AG04449 (cell line): Measurements from ENCODE around the gene KIF21B.

Source experiments
- CTCF ChIA-PET: fragments of 350-600 bp; formaldehyde crosslinking; extraction: SDS; loops from one replicate; lab custom pipeline; 2021; ENCODE audit warnings: antibody characterized with exemption; lab: Yijun Ruan, JAX
- POLR2A ChIA-PET: fragments of 400-600, 350-600 bp; formaldehyde crosslinking; extraction: SDS; loops from one replicate; lab custom pipeline; 2020; ENCODE audit warnings: antibody characterized with exemption, inconsistent platforms; lab: Yijun Ruan, JAX
- DNase-seq: peaks from one replicate; pipeline ENCODE4 v3.0.0-alpha.2; 2010; ENCODE audit warnings: low read depth, low spot score
- H3K4me3 ChIP-seq: 2 replicates; pipeline ENCODE4 v1.5.1; 2011; ENCODE audit warnings: low read depth, mild to moderate bottlenecking, control low read depth, low read length
- CTCF ChIP-seq: IDR thresholded peaks from one replicate; pipeline ENCODE4 v1.5.1; 2011; ENCODE audit warnings: mild to moderate bottlenecking, moderate library complexity, low read length, control low read depth, inconsistent platforms; ENCODE audit not compliant: insufficient read depth; ENCODE audit errors: missing control alignments

Gene KIF21B

GRCh38 chr1:200991097-200991614 is 32.4 kb downstream of the KIF21B start:
- DNase-seq: no peak
- H3K4me3 ChIP-seq: no peak overlapping the region
- ChIA-PET POLR2A (no interaction called here), CTCF (interaction anchor here (0.6 to 14.0 kb wide), 2 partner anchors 17 to 32 kb away, joined by 3 to 141 read pairs; no protein-coding TSS in a partner anchor)
- TF ChIP-seq CTCF: no peak

GRCh38 chr1:200990114-200990513 is 33.4 kb downstream of the KIF21B start:
- no peak overlapping the region for H3K4me3 ChIP-seq
- TF ChIP-seq CTCF: no peak
- DNase-seq: no peak
- ChIA-PET POLR2A (no interaction called here), CTCF (interaction anchor here (1.2 to 14.0 kb wide), 4 partner anchors 9 to 52 kb away, joined by 4 to 141 read pairs (median 8); no protein-coding TSS in a partner anchor)

- TF ChIP-seq CTCF: no peak
- no peak for DNase-seq
- POLR2A ChIA-PET: no interaction called here
- H3K4me3 ChIP-seq: no peak overlapping the region
- CTCF ChIA-PET: interaction anchor here (1.1 to 14.0 kb wide), 5 partner anchors 10 to 53 kb away, joined by 4 to 141 read pairs (median 6); no protein-coding TSS in a partner anchor
These were observed 34.2 kb downstream of the KIF21B start for GRCh38 chr1:200989337-200989736.

- CTCF ChIA-PET: interaction anchor here (1.1 to 14.0 kb wide), 5 partner anchors 9 to 54 kb away, joined by 4 to 141 read pairs (median 6); no protein-coding TSS in a partner anchor
- POLR2A ChIA-PET: no interaction called here
- DNase-seq: no peak
- TF ChIP-seq CTCF: no peak
- no peak overlapping the region for H3K4me3 ChIP-seq
These were observed 34.8 kb downstream of the KIF21B start for GRCh38 chr1:200988693-200989092.

- TF ChIP-seq CTCF: no peak
- no peak for DNase-seq
- no peak overlapping the region for H3K4me3 ChIP-seq
- POLR2A ChIA-PET: no interaction called here
- CTCF ChIA-PET: interaction anchor here (14.0 kb wide), 1 partner anchor 12 kb away, joined by 141 read pairs; no protein-coding TSS in a partner anchor
These were observed 38.0 kb downstream of the KIF21B start for GRCh38 chr1:200985481-200985880.

- no peak for TF ChIP-seq CTCF
- ChIA-PET CTCF (interaction anchor here (1.3 to 14.0 kb wide), 3 partner anchors 9 to 56 kb away, joined by 3 to 141 read pairs (median 3); no protein-coding TSS in a partner anchor), POLR2A (no interaction called here)
- DNase-seq: no peak
- H3K4me3 ChIP-seq: no peak overlapping the region
These were observed 40.4 kb downstream of the KIF21B start for GRCh38 chr1:200983035-200983561.
